IMR-90 (cell line): ENCODE results near the gene CASP9. TPM values are rescaled to one million over a fixed set of nuclear protein-coding genes. Genes with fewer than 3 reads are reported as not detected.

Experiments
- ATAC-seq: fragments of 200-7000 bp; cut with Tn5 transposase; 2 replicates; pipeline ENCODE4 v1.9.1; 2020; ENCODE audit warnings: low read depth, mild to moderate bottlenecking, moderate library complexity
- BruUV-seq: library from RNA; stranded (reverse); fragments of 400-500 nt; replicated peaks from 2 replicates; lab custom pipeline; 2021; lab: Mats Ljungman, UMichigan
- CTCF ChIA-PET: fragments of 300-600 bp; formaldehyde crosslinking; extraction: SDS; loops from one replicate; lab custom pipeline; 2021; ENCODE audit warnings: antibody characterized with exemption; lab: Yijun Ruan, JAX
- POLR2A ChIA-PET: fragments of 300-600 bp; sonication (Branson Sonifier 250); formaldehyde crosslinking; loops from one replicate; lab custom pipeline; 2022; ENCODE audit warnings: antibody characterized with exemption; ENCODE audit not compliant: unreplicated experiment; lab: Charles Lee
- DNase-seq: peaks from one replicate; pipeline ENCODE4 v3.0.0; 2013
- H2AFZ ChIP-seq: replicated peaks from 2 replicates; pipeline ENCODE3; 2013; ENCODE audit warnings: low read length, mild to moderate bottlenecking; ENCODE audit not compliant: poor library complexity
- H2AK5ac ChIP-seq: 2 replicates; pipeline ENCODE4 v1.6.1; 2013; ENCODE audit warnings: low read depth, low read length, inconsistent platforms
- H2AK9ac ChIP-seq: replicated peaks from 2 replicates; pipeline ENCODE3; 2013; ENCODE audit warnings: mild to moderate bottlenecking, low read depth, low read length, moderate library complexity; ENCODE audit not compliant: poor library complexity
- H2BK120ac ChIP-seq: 2 replicates; pipeline ENCODE4 v1.6.1; 2013; ENCODE audit warnings: low read depth, low read length, inconsistent platforms
- H2BK15ac ChIP-seq: 3 replicates; pipeline ENCODE4 v1.6.1; 2013; ENCODE audit warnings: low read depth, low read length, inconsistent platforms
- H2BK20ac ChIP-seq: 2 replicates; pipeline ENCODE4 v1.6.1; 2013; ENCODE audit warnings: low read depth, mild to moderate bottlenecking, inconsistent platforms, low read length, moderate library complexity
- H2BK5ac ChIP-seq: 2 replicates; pipeline ENCODE4 v1.6.1; 2013; ENCODE audit warnings: mild to moderate bottlenecking, low read depth, low read length, inconsistent platforms; ENCODE audit not compliant: poor library complexity, severe bottlenecking
- H3K14ac ChIP-seq: replicated peaks from 2 replicates; pipeline ENCODE4 v1.6.1; 2013; ENCODE audit warnings: low read depth, low read length, inconsistent platforms
- H3K18ac ChIP-seq: 2 replicates; pipeline ENCODE4 v1.6.1; 2013; ENCODE audit warnings: low read depth, low read length, control low read depth
- H3K23ac ChIP-seq: 2 replicates; pipeline ENCODE4 v1.6.1; 2013; ENCODE audit warnings: low read depth, low read length, inconsistent platforms
- H3K27ac ChIP-seq: 2 replicates; pipeline ENCODE4 v1.5.1; 2013; ENCODE audit warnings: mild to moderate bottlenecking, control low read depth, low read length; ENCODE audit not compliant: insufficient read depth
- H3K27me3 ChIP-seq: 2 replicates; pipeline ENCODE4 v1.6.1; 2013; ENCODE audit warnings: low read length; ENCODE audit not compliant: control insufficient read depth, insufficient read depth
- H3K36me3 ChIP-seq: 2 replicates; pipeline ENCODE4 v1.6.1; 2013; ENCODE audit warnings: low read length, mixed read lengths; ENCODE audit not compliant: control insufficient read depth, insufficient read depth
- H3K4ac ChIP-seq: 2 replicates; pipeline ENCODE4 v1.6.1; 2013; ENCODE audit warnings: low read depth, low read length, inconsistent platforms
- H3K4me1 ChIP-seq: 2 replicates; pipeline ENCODE4 v1.6.1; 2013; ENCODE audit warnings: low read length, mixed read lengths; ENCODE audit not compliant: control insufficient read depth, insufficient read depth
- H3K4me2 ChIP-seq: 2 replicates; pipeline ENCODE4 v1.6.1; 2013; ENCODE audit warnings: low read depth, mild to moderate bottlenecking, control low read depth, low read length, moderate library complexity
- H3K4me3 ChIP-seq: 2 replicates; pipeline ENCODE4 v1.5.1; 2013; ENCODE audit warnings: low read depth, mild to moderate bottlenecking, control low read depth, low read length, moderate library complexity; ENCODE audit not compliant: insufficient read depth
- H3K56ac ChIP-seq: 2 replicates; pipeline ENCODE4 v1.6.1; 2013; ENCODE audit warnings: low read length, inconsistent platforms; ENCODE audit not compliant: insufficient read depth; ENCODE audit errors: extremely low read depth
- H3K79me1 ChIP-seq, 2 experiments: 2 replicates each; pipeline ENCODE4 v1.6.1; 2013; ENCODE audit warnings: low read length in 2 of 2, inconsistent platforms in 1 of 2, low read depth in 1 of 2
- H3K9ac ChIP-seq: 2 replicates; pipeline ENCODE4 v1.6.1; 2013; ENCODE audit warnings: low read depth, low read length, control low read depth
- H3K9me1 ChIP-seq: 2 replicates; pipeline ENCODE4 v1.6.1; 2013; ENCODE audit warnings: low read length, inconsistent platforms; ENCODE audit not compliant: insufficient read depth
- H3K9me3 ChIP-seq: 2 replicates; pipeline ENCODE4 v1.6.1; 2013; ENCODE audit warnings: low read length; ENCODE audit not compliant: control insufficient read depth, insufficient read depth
- H4K20me1 ChIP-seq: 2 replicates; pipeline ENCODE4 v1.6.1; 2013; ENCODE audit warnings: low read length, inconsistent platforms; ENCODE audit not compliant: insufficient read depth
- H4K5ac ChIP-seq: 2 replicates; pipeline ENCODE4 v1.6.1; 2013; ENCODE audit warnings: mild to moderate bottlenecking, low read depth, low read length, control low read depth
- H4K8ac ChIP-seq, 2 experiments: 2 replicates each; pipeline ENCODE4 v1.6.1; 2013; ENCODE audit warnings: low read depth in 2 of 2, low read length in 2 of 2, control low read depth in 1 of 2, inconsistent platforms in 1 of 2
- H4K91ac ChIP-seq: 2 replicates; pipeline ENCODE4 v1.6.1; 2013; ENCODE audit warnings: low read depth, low read length, inconsistent platforms; ENCODE audit not compliant: insufficient read depth
- BHLHE40 ChIP-seq: fragments of 150-350 bp; IDR thresholded peaks from 2 replicates; pipeline ENCODE4 v1.6.1; 2016; ENCODE audit warnings: mild to moderate bottlenecking, low read depth, low read length
- CEBPB ChIP-seq: IDR thresholded peaks from 2 replicates; pipeline ENCODE4 v1.6.1; 2012; ENCODE audit warnings: low read depth, low read length, improper control_type of control experiment
- CHD1 ChIP-seq: IDR thresholded peaks from 2 replicates; pipeline ENCODE4 v1.6.1; 2012; ENCODE audit warnings: low read depth, low read length, improper control_type of control experiment
- CTCF ChIP-seq: conservative IDR thresholded peaks from 2 replicates; pipeline ENCODE4 v1.5.1; 2012; ENCODE audit warnings: mild to moderate bottlenecking, low read depth, low read length, improper control_type of control experiment
- MAFK ChIP-seq: IDR thresholded peaks from 2 replicates; pipeline ENCODE4 v1.6.1; 2012; ENCODE audit warnings: low read depth, low read length, improper control_type of control experiment
- MAZ ChIP-seq: IDR thresholded peaks from 2 replicates; pipeline ENCODE4 v1.6.1; 2012; ENCODE audit warnings: low read depth, mild to moderate bottlenecking, low read length, improper control_type of control experiment, moderate library complexity, borderline replicate concordance
- MXI1 ChIP-seq: IDR thresholded peaks from 2 replicates; pipeline ENCODE4 v1.6.1; 2012; ENCODE audit warnings: low read depth, mild to moderate bottlenecking, low read length, moderate library complexity, borderline replicate concordance
- NFE2L2 ChIP-seq: fragments of 150-350 bp; IDR thresholded peaks from 2 replicates; pipeline ENCODE4 v1.6.1; 2016; ENCODE audit warnings: low read depth, mild to moderate bottlenecking, low read length
- POLR2A ChIP-seq: IDR thresholded peaks from 2 replicates; pipeline ENCODE4 v1.6.1; 2012; ENCODE audit warnings: mild to moderate bottlenecking, low read depth, low read length
- RAD21 ChIP-seq: IDR thresholded peaks from 2 replicates; pipeline ENCODE4 v1.6.1; 2012; ENCODE audit warnings: low read length, improper control_type of control experiment
- RCOR1 ChIP-seq: IDR thresholded peaks from 2 replicates; pipeline ENCODE4 v1.6.1; 2012; ENCODE audit warnings: mild to moderate bottlenecking, low read length, improper control_type of control experiment; ENCODE audit not compliant: insufficient replicate concordance
- RFX5 ChIP-seq: IDR thresholded peaks from 2 replicates; pipeline ENCODE4 v1.8.0; 2012; ENCODE audit warnings: low read depth, mild to moderate bottlenecking, low read length, moderate library complexity
- SMC3 ChIP-seq: fragments of 150-350 bp; IDR thresholded peaks from 2 replicates; pipeline ENCODE4 v1.6.1; 2016; ENCODE audit warnings: low read depth, mild to moderate bottlenecking, antibody characterized with exemption, low read length, moderate library complexity
- WGBS, 2 experiments: methylation state at CpG; one replicate each; pipeline versions ENCODE4 v1.1.5 to v1.1.7; 2013; ENCODE audit warnings: missing lambda C conversion rate in 2 of 2; ENCODE audit not compliant: insufficient read length in 1 of 2; ENCODE audit errors: extremely low coverage in 2 of 2; 5-methylcytosine and 5-hydroxymethylcytosine counted together
- dilution Hi-C: fragments of 300-500 bp; cut with HindIII; formaldehyde crosslinking; loops from one replicate; pipeline ENCODE4 v1.14.3; 2018; ENCODE audit warnings: low sequenced_read_pairs; ENCODE audit not compliant: unreplicated experiment
- in situ Hi-C: fragments of 300-500 bp; cut with MboI; formaldehyde crosslinking; loops from 3 replicates; pipeline ENCODE4 v1.14.3; 2019; ENCODE audit warnings: low sequenced_read_pairs, inconsistent platforms, mixed read lengths
- intact Hi-C: fragments of 100-400 bp; cut with micrococcal nuclease; formaldehyde crosslinking; loops from 2 replicates; pipeline ENCODE4 v1.10.0; 2022
- polyA plus RNA-seq, 3 experiments: library from polyadenylated mRNA; depleted of rRNA; stranded (reverse); fragments of >200 nt; gene quantifications; 2 replicates each; pipeline ENCODE4 v1.2.3, GENCODE V29; 2012; ENCODE audit warnings: low replicate concordance in 1 of 3
- total RNA-seq: library from RNA; depleted of rRNA; stranded (reverse); fragments of >200 nt; gene quantifications from 2 replicates; pipeline ENCODE4 v1.2.3, GENCODE V29; 2012
- TF ChIP-seq, protein P1 (sequence below): fragments of 150-350 bp; IDR thresholded peaks from 2 replicates; pipeline ENCODE4 v1.6.1; 2016; ENCODE audit warnings: low read depth, mild to moderate bottlenecking, low read length, moderate library complexity, borderline replicate concordance
- TF ChIP-seq, protein P2 (sequence below): fragments of 150-350 bp; IDR thresholded peaks from 2 replicates; pipeline ENCODE4 v1.6.1; 2017; ENCODE audit warnings: mild to moderate bottlenecking, antibody characterized with exemption, low read length, low read depth

CASP9 gene
- total and polyA plus RNA-seq, 2 of the 4 experiments (the other 2 are of a cell fraction): 7.0 to 8.3 TPM

DNA sequence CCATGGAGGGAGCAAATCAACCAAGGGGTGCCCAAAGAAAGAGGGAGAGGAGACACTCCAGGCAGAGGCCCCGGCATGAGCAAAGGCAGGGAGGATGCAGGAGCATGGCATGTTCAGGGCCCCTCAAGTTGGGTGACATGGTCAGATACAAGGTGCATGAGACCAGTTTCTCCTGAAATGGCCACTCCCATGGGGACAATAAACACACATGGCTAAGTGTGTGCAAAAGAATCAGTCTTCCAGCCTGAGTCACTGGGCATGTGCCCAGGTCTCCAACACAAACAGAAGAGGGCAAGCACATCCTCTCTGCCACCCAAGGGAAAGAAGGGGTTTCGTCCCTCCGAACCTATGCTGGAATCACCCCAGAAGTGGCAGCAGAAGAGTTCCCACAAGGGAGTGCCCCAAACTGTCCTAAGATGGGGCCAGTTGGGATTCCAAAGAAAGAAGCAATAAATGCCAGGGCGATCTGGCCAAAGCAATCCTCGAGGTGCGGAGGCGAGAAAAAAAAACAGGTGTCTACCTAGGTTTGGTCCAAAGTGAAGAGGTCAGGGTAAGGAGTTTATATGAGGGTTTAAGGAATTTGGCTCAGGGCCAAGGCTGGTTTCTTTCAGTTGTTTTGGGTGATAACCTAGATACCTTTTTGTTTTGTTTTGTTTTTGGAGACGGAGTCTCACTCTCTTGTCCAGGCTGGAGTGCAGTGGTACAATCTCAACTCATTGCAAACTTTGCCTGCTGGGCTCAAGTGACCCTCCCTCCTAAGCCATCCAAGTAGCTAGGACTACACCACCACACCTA is 13.2 kb downstream of the CASP9 start:
- no TSS peak for BruUV-seq
- no peak for TF ChIP-seq BHLHE40
- TF ChIP-seq CEBPB: no peak
- no peak for TF ChIP-seq CTCF
- TF ChIP-seq, protein P1, sequence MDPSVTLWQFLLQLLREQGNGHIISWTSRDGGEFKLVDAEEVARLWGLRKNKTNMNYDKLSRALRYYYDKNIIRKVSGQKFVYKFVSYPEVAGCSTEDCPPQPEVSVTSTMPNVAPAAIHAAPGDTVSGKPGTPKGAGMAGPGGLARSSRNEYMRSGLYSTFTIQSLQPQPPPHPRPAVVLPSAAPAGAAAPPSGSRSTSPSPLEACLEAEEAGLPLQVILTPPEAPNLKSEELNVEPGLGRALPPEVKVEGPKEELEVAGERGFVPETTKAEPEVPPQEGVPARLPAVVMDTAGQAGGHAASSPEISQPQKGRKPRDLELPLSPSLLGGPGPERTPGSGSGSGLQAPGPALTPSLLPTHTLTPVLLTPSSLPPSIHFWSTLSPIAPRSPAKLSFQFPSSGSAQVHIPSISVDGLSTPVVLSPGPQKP: no peak
- TF ChIP-seq RAD21: no peak
- no peak for TF ChIP-seq RFX5
- TF ChIP-seq MAFK: no peak
- TF ChIP-seq NFE2L2: no peak
- no peak for TF ChIP-seq RCOR1
- no peak for TF ChIP-seq MXI1
- TF ChIP-seq, protein P2, sequence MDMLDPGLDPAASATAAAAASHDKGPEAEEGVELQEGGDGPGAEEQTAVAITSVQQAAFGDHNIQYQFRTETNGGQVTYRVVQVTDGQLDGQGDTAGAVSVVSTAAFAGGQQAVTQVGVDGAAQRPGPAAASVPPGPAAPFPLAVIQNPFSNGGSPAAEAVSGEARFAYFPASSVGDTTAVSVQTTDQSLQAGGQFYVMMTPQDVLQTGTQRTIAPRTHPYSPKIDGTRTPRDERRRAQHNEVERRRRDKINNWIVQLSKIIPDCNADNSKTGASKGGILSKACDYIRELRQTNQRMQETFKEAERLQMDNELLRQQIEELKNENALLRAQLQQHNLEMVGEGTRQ: no peak
- no peak for TF ChIP-seq MAZ
- TF ChIP-seq POLR2A: no peak
- no peak for TF ChIP-seq SMC3
- TF ChIP-seq CHD1: no peak

More for the DNA sequence above, 13.2 kb downstream of the CASP9 start:
- Histone ChIP-seq H3K14ac (no peak overlapping the region), H2AK5ac (no peak overlapping the region), H3K4me1 (no peaks in the 10 kb centered on the region; the same call in 1 of the 2 replicates), H3K23ac (no peak overlapping the region), H2BK15ac (no peak overlapping the region), H2AK9ac (no peak overlapping the region), H4K5ac (no peak overlapping the region), H3K9me3 (no peaks in the 10 kb centered on the region), H2BK5ac (no peak overlapping the region), H4K8ac (no peak overlapping the region), H2BK20ac (no peak overlapping the region), H4K91ac (no peak overlapping the region), H3K9me1 (no peaks in the 10 kb centered on the region), H2BK120ac (no peak overlapping the region), H3K56ac (no peak overlapping the region), H3K9ac (no peak overlapping the region), H3K4ac (no peak overlapping the region), H3K27ac (no peak overlapping the region), H3K79me1 (no peaks in the 10 kb centered on the region), H3K4me3 (no peak overlapping the region), H4K20me1 (no peaks in the 10 kb centered on the region), H3K36me3 (peaks cover 4% of the 10 kb centered on the region; the same call in 1 of the 2 replicates), H3K27me3 (no peaks in the 10 kb centered on the region), H3K18ac (no peak overlapping the region), H3K4me2 (no peak overlapping the region), H2AFZ (no peak overlapping the region)
- ChIA-PET POLR2A (no interaction called here), CTCF (interaction anchor here (0.9 kb wide), 1 partner anchor 9 kb away, joined by 4 read pairs; no protein-coding TSS in a partner anchor)
- DNase-seq: peak; percentile 16
- ATAC-seq: peak; percentile 35; the same call in 1 of the 2 replicates
- in situ Hi-C loops (no loop called here), intact Hi-C loops (no loop called here), dilution Hi-C loops (no loop called here)
- 93% methylated on average over 5 of the region's 8 CpGs; no CpG with 5 or more reads in 1 of the 2 experiments for WGBS, 2 experiments
